Immature natural killer cell (primary cell): ENCODE data around the gene SLC22A31. TPM values are rescaled to one million over a fixed set of nuclear protein-coding genes. Genes with fewer than 3 reads are reported as not detected.

Experiments used
- DNase-seq, 3 donors: peaks; one replicate each; pipeline ENCODE4 v3.0.0; 2022; ENCODE audit warnings: mixed read lengths in 1 of 3
- H3K27ac Mint-ChIP-seq, 6 donors: one replicate each; pipeline ENCODE4 v1.8.0; 2020; ENCODE audit warnings: mixed read lengths in 6 of 6, mild to moderate bottlenecking in 5 of 6, inconsistent platforms in 4 of 6, moderate library complexity in 3 of 6
- H3K27me3 Mint-ChIP-seq, 3 donors: one replicate each; pipeline ENCODE4 v1.8.0; 2020 to 2021; ENCODE audit warnings: low read depth in 3 of 3, mild to moderate bottlenecking in 3 of 3, mixed read lengths in 3 of 3, moderate library complexity in 3 of 3, inconsistent platforms in 1 of 3
- H3K36me3 Mint-ChIP-seq, 3 donors: one replicate each; pipeline ENCODE4 v1.8.0; 2020; ENCODE audit warnings: mixed read lengths in 3 of 3, inconsistent platforms in 2 of 3, mild to moderate bottlenecking in 2 of 3
- H3K4me1 Mint-ChIP-seq, 2 donors: one replicate each; pipeline ENCODE4 v1.8.0; 2020; ENCODE audit warnings: inconsistent platforms in 2 of 2, mild to moderate bottlenecking in 2 of 2, mixed read lengths in 2 of 2, moderate library complexity in 1 of 2
- H3K4me3 Mint-ChIP-seq, 5 donors: one replicate each; pipeline ENCODE4 v1.8.0; 2020; ENCODE audit warnings: mild to moderate bottlenecking in 5 of 5, mixed read lengths in 5 of 5, inconsistent platforms in 3 of 5, moderate library complexity in 3 of 5
- H3K9me3 Mint-ChIP-seq, 6 donors: one replicate each; pipeline ENCODE4 v1.8.0; 2020; ENCODE audit warnings: mild to moderate bottlenecking in 6 of 6, mixed read lengths in 6 of 6, inconsistent platforms in 4 of 6, moderate library complexity in 3 of 6
- polyA plus RNA-seq, 3 donors: library from polyadenylated mRNA; unstranded; fragments of 300-500 nt; fragmentation: Illumina TruSeq; gene quantifications; one replicate each; pipeline ENCODE4 v1.2.3, GENCODE V29; 2021

The SLC22A31 gene
- polyA plus RNA-seq, 3 donors from 2014 or later = not detected

- H3K27me3 Mint-ChIP-seq = peaks cover 0 to 2% (median 0%) of the 10 kb centered on the region in 3 donors
- peak overlapping the region in 1 of 6 donors; percentile 76 for H3K27ac Mint-ChIP-seq
- H3K4me1 Mint-ChIP-seq = no peaks in the 10 kb centered on the region
- no peak overlapping the region for H3K4me3 Mint-ChIP-seq
- peaks cover 14 to 24% (median 18%) of the 10 kb centered on the region in 3 donors for H3K36me3 Mint-ChIP-seq
- no peak for DNase-seq
- no peaks in the 10 kb centered on the region for H3K9me3 Mint-ChIP-seq
These were observed 53.9 kb downstream of the SLC22A31 start for GRCh38 chr16:89146211-89147005.

Other genes with a start within 250 kb of the SLC22A31 start
- under 1 TPM in 2 of 3 donors, not detected in 1; 0.49 to 0.76 TPM for gene CBFA2T3, start 223.3 kb downstream of the SLC22A31 start, polyA plus RNA-seq
- gene ACSF3, start 106.7 kb downstream of the SLC22A31 start, polyA plus RNA-seq = 10 to 100 TPM; 22.7 to 27.7 (median 24.1) TPM
- not detected for gene CDH15, start 28.8 kb downstream of the SLC22A31 start, polyA plus RNA-seq
- 1 to 10 TPM; 4.0 to 5.0 (median 5.0) TPM for gene ZNF778, start 17.2 kb upstream of the SLC22A31 start, polyA plus RNA-seq